NCI-H82 treated with DMSO at 0.1 percent for 48 hours (cell line): ENCODE results near the gene FBXL17.

Experiments
- DNase-seq: peaks from one replicate; lab custom pipeline; 2025; ENCODE audit not compliant: unreplicated experiment; lab: John Stamatoyannopoulos, UW

Gene FBXL17

DNA sequence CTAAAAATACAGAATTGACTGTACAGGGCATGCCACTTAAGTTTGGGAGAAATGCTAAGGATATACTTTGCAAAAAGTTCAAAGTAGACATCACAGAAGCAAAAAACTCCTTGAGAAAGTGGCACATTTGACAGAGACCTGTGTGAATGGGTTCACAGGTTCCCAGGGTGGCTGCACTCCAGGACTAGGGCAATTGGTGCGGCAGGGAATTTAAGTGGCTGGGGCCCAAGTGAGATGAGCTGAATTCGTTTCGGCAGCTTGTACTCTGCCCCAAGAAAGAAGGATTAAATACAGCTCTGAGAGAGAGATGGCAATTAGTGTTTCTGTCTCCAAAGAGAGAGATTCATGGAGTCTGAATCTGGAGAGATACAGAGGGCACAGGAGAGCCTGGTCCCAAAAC, 280.1 kb downstream of the FBXL17 start:
- no peak for DNase-seq

- no peak for DNase-seq
These were observed 280.8 kb downstream of the FBXL17 start for GRCh38 chr5:108101130-108101529.

GRCh38 chr5:108094800-108095199, 287.1 kb downstream of the FBXL17 start:
- no peak for DNase-seq

GRCh38 chr5:108093186-108093585, 288.7 kb downstream of the FBXL17 start:
- DNase-seq, result no peak

DNA sequence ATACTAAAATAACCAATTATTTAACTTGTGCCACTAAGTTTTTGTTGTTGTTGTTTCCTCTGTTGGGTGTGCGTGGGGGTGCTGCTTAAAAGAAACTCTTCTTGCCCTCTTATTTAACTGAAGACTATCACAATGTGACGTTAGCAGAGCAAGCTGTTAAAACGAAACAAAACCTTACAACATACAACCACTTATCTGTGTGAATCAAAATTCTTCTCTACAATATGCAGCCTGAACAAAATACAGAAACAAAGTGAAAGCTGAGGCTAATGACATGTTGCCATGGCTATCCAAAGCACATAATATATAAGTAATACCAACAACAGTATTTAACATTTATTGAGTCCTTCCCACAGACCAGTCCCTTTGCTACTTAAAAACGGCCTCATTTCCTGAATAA, 291.0 kb downstream of the FBXL17 start:
- DNase-seq, result no peak

DNA sequence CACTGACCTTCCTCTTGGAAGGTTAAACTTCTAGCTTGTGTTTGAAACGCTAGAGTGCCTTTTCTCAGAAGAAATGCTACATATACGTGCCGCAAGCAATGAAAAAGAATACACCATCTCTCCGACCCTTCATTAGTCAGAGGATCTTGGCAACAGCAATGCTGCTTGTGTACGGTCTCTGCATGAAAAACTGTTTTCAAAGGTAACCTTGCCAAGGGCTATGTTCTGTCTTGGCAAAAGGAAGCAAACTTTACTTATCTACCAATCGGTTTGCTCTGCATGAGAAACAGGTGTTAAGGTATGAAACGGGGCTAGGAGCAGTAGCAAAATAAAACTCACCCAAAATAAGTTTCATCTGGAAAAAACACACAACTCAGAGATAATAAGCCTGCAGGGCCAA, 297.8 kb downstream of the FBXL17 start:
- no peak for DNase-seq

DNA sequence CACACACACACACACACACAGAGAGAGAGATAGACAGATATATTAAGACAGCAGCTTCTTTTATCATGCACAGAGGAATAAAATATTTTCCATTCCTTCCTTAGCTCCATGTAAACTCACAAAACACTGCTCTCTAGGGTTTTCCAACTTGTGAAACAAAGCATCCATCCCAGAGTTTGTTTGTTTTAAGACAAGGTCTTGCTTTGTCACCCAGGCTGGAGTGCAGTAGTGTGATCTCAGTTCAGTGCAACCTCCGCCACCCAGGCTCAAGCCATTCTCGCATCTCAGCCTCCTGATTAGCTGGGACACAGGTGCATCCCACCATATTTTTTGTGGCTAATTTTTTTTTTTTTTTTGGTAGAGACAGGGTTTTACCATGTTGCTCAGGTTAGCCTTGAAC, 298.7 kb downstream of the FBXL17 start:
- no peak for DNase-seq

- DNase-seq, result no peak
These were observed 300.2 kb downstream of the FBXL17 start for GRCh38 chr5:108081707-108082106.

DNA sequence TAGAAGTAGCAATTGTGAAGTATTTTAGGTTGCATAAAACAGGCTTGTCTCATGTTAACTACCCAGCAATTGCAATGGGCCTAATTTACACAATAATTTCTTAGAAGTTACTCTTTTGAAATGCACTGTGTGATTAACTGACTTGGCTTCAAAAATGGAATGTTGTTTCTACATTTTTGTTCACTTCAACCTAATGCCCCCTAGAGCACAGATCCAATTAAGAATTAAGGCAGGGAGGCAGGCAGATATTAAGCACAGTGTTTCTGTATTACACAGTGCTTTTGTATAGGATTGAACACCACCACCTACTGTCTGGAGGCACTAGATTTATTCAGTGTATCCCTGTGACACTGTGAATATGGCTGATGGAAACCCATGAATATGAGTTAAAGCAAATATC, 302.1 kb downstream of the FBXL17 start:
- peak; percentile 61 for DNase-seq

- no peak for DNase-seq
These were observed 303.0 kb downstream of the FBXL17 start for GRCh38 chr5:108078882-108079281.

DNA sequence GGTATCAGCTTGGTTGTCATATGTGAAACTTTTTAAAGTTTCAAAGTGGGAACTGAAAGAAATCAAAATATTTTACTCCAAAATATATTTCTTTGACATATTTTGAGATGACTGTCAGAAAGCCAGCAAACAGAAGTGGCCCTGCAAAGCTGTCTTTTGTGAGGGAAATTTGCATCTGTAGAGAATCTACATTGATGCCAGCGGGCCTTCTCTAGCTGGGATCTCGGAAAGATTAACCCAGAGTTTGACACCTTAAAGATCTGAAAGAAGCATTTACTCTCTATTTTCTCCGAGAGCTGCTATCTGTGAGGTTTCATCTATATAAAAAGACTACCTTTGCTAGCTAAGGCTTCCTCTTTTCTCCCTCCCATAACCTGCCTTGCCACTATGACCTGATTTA, 303.6 kb downstream of the FBXL17 start:
- DNase-seq, result no peak

DNA sequence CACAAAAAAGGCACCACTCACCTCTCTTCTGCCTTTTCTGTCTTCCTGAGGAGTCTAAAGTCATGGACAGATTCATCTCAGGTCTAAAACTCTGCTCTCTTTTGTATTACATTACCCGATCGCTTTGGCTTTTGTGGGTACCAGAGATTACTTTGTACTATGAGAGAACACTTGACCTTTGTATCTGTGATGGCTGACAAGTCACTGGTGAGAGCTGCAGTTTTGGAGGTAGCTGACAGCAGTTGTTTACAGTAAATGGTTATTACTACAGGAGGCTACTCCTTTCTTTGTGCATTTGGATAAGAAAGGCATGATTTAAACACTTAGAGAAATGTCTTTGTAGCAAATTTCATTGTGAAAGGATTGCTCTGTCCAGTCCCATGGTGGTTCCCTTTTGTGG, 307.3 kb downstream of the FBXL17 start:
- DNase-seq, result no peak

- DNase-seq, result no peak
These were observed 317.6 kb downstream of the FBXL17 start for GRCh38 chr5:108064302-108064701.

- no peak for DNase-seq
These were observed 320.0 kb downstream of the FBXL17 start for GRCh38 chr5:108061941-108062340.

- DNase-seq, result no peak
These were observed 321.6 kb downstream of the FBXL17 start for GRCh38 chr5:108060340-108060739.

DNA sequence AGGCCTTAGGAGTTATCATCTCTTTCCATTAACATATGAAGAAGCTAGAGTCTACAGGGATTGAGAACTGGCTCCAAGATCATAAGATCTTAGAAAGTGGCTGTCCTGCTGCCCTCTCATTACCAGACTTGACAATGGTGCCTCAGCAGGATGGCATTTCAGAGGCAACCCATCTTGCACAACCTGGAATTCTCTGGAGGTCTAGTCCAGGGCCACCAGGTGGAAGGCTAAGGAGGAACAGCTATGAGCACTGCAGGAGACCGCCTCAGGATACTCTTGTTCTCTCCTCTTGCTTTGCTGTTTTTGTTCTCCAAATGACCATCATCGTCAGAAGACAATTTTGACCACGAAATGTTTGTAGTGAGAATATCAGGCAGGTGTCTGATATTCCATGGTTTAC, 322.6 kb downstream of the FBXL17 start:
- DNase-seq, result no peak

GRCh38 chr5:108054349-108054748, 327.5 kb downstream of the FBXL17 start:
- no peak for DNase-seq

GRCh38 chr5:108046955-108047670, 334.8 kb downstream of the FBXL17 start:
- peak; percentile 88 for DNase-seq

DNA sequence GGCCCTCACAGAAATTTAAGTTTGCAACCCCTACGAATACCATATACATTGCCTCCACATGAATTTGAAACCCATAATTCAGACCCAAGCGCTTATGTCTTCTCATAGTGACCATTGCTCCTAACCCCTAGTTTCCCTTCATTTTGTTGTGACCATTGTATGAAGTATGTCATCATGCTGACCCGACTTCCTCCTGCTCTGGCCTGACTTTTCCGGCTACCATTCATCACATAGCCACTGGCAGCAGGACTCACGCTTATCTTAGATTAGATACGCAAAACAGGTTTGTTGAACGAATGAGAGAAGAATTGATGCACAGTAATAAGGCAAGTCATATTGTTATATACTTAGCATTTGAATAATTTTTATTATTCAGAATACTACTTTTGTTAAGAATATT, 345.4 kb downstream of the FBXL17 start:
- DNase-seq, result no peak

DNA sequence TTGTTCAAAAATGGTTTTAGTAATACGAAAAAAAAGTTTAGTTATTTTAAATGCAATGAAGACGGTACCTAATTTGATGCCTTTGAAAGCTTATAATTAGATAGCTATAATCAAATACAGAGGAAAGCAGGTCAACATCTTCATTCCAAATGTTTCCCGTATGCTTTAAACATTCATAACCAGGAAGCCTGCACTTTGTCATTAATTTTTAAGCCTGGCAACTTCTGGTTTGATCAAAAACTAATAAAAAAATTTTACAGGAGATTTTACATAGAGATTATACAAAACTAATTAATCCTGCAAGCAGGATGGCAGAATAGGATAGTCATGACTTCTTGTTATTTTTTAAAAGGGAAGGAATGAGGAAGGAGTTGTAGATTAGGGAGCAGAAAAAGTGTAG, 353.0 kb downstream of the FBXL17 start:
- DNase-seq, result no peak

GRCh38 chr5:108028412-108028811, 353.5 kb downstream of the FBXL17 start:
- DNase-seq, result peak; percentile 10

DNA sequence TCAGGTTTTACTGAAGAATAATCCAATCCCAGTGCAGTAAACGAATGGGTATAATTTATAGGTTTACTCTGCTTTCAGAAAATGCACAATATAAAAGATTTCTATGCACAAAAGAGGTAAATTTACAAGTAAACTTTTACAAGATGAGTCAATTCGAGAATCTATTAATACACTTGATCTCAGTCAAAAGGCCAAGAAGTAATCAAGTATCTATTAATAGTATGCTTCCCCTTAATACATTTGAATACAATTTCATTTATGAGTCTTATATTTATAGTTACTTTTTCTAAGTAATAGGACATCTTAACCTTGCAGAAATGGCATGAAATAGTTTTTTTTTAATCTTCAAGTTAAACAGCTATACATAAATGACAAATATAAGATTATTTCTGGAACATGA, 355.9 kb downstream of the FBXL17 start:
- no peak for DNase-seq

DNA sequence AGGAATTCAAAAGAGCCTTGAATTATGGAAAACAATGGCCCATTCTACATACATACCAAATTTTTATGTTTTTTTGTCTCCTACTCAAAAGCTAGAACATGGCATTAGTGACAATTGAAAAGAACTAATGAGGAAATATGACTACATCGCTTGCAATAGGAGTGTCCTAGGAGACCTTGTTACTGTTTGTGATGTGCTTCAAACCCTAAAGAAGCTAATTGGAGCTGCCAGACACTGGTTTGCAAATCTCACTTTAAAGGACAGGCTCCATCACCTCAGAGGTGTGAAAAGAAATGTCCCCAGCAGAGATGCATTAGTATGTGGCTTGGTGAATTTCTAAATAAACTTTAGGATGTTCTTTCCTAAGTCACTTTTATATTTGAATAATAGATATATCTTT, 356.9 kb downstream of the FBXL17 start:
- DNase-seq, result no peak
